ENCODE results near the gene STOML1. TPM values are rescaled to one million over a fixed set of nuclear protein-coding genes. Genes with fewer than 3 reads are reported as not detected.

STOML1 gene
- total and polyA plus RNA-seq, 2 experiments from 2014 or later = 2.3 to 2.4 TPM

- H3K27ac ChIP-seq (ENCODE audit: low read depth) = no peak overlapping the region
- ATAC-seq (no peak; the same call in 2 of the 3 replicates), DNase-seq (ENCODE audit: low spot score) (no peak)
- no peaks in the 10 kb centered on the region for H3K9me2 ChIP-seq (ENCODE audit: insufficient read depth)
- Mint-ChIP-seq H3K27ac (no peak overlapping the region), H3K27me3 (ENCODE audit: insufficient read depth, low read depth, poor library complexity) (peaks cover 10% of the 10 kb centered on the region), H3K4me3 (no peak overlapping the region), H3K36me3 (ENCODE audit: low read depth) (no peaks in the 10 kb centered on the region; the same call in 2 of the 3 replicates), H3K9me3 (no peaks in the 10 kb centered on the region), H3K4me1 (no peaks in the 10 kb centered on the region; the same call in 2 of the 3 replicates)
- H2AFZ ChIP-seq = no peak overlapping the region
- H3K4me2 ChIP-seq = no peak overlapping the region
- no peaks in the 10 kb centered on the region for H3F3A ChIP-seq (replicated peaks; ENCODE audit: low read depth)
- TF ChIP-seq CTCF (conservative IDR thresholded peaks at IDR 0.05; ENCODE audit: low read depth in 2 of 2) (peak in 1 of 2 experiments; percentile 40; a peak in 2 of 4 replicates), ZNF331 (CRISPR knock-in tag; IDR thresholded peaks at IDR 0.05; ENCODE audit: low read depth) (no peak)
- no peaks in the 10 kb centered on the region for H4K20me1 ChIP-seq (replicated peaks; ENCODE audit: insufficient read depth)
- H3K79me2 ChIP-seq (replicated peaks; ENCODE audit: insufficient read depth) = no peaks in the 10 kb centered on the region
- no peaks in the 10 kb centered on the region for H3K27me3 ChIP-seq (ENCODE audit: insufficient read depth)
- H3K36me3 ChIP-seq (ENCODE audit: insufficient read depth) = no peaks in the 10 kb centered on the region
- no peak overlapping the region for H3K4me3 ChIP-seq
- no peaks in the 10 kb centered on the region; the same call in 1 of the 2 replicates for H3K4me1 ChIP-seq (ENCODE audit: insufficient read depth)
Measured at GRCh38 chr15:73986776-73987056, 5.4 kb downstream of the STOML1 start.

- H3K27ac Mint-ChIP-seq = no peak overlapping the region
- peak; percentile 42 for ATAC-seq
- peaks cover 12% of the 10 kb centered on the region for H3K27me3 Mint-ChIP-seq (ENCODE audit: insufficient read depth, low read depth, poor library complexity)
- no peaks in the 10 kb centered on the region; the same call in 1 of the 2 replicates for H3K4me1 ChIP-seq (ENCODE audit: insufficient read depth)
- H4K20me1 ChIP-seq (replicated peaks; ENCODE audit: insufficient read depth) = no peaks in the 10 kb centered on the region
- H3K4me3 Mint-ChIP-seq = no peak overlapping the region
- no peaks in the 10 kb centered on the region for H3K9me2 ChIP-seq (ENCODE audit: insufficient read depth)
- H3K36me3 Mint-ChIP-seq (ENCODE audit: low read depth) = no peaks in the 10 kb centered on the region; the same call in 2 of the 3 replicates
- H2AFZ ChIP-seq = no peak overlapping the region
- no peaks in the 10 kb centered on the region for H3K27me3 ChIP-seq (ENCODE audit: insufficient read depth)
- TF ChIP-seq, protein P1, sequence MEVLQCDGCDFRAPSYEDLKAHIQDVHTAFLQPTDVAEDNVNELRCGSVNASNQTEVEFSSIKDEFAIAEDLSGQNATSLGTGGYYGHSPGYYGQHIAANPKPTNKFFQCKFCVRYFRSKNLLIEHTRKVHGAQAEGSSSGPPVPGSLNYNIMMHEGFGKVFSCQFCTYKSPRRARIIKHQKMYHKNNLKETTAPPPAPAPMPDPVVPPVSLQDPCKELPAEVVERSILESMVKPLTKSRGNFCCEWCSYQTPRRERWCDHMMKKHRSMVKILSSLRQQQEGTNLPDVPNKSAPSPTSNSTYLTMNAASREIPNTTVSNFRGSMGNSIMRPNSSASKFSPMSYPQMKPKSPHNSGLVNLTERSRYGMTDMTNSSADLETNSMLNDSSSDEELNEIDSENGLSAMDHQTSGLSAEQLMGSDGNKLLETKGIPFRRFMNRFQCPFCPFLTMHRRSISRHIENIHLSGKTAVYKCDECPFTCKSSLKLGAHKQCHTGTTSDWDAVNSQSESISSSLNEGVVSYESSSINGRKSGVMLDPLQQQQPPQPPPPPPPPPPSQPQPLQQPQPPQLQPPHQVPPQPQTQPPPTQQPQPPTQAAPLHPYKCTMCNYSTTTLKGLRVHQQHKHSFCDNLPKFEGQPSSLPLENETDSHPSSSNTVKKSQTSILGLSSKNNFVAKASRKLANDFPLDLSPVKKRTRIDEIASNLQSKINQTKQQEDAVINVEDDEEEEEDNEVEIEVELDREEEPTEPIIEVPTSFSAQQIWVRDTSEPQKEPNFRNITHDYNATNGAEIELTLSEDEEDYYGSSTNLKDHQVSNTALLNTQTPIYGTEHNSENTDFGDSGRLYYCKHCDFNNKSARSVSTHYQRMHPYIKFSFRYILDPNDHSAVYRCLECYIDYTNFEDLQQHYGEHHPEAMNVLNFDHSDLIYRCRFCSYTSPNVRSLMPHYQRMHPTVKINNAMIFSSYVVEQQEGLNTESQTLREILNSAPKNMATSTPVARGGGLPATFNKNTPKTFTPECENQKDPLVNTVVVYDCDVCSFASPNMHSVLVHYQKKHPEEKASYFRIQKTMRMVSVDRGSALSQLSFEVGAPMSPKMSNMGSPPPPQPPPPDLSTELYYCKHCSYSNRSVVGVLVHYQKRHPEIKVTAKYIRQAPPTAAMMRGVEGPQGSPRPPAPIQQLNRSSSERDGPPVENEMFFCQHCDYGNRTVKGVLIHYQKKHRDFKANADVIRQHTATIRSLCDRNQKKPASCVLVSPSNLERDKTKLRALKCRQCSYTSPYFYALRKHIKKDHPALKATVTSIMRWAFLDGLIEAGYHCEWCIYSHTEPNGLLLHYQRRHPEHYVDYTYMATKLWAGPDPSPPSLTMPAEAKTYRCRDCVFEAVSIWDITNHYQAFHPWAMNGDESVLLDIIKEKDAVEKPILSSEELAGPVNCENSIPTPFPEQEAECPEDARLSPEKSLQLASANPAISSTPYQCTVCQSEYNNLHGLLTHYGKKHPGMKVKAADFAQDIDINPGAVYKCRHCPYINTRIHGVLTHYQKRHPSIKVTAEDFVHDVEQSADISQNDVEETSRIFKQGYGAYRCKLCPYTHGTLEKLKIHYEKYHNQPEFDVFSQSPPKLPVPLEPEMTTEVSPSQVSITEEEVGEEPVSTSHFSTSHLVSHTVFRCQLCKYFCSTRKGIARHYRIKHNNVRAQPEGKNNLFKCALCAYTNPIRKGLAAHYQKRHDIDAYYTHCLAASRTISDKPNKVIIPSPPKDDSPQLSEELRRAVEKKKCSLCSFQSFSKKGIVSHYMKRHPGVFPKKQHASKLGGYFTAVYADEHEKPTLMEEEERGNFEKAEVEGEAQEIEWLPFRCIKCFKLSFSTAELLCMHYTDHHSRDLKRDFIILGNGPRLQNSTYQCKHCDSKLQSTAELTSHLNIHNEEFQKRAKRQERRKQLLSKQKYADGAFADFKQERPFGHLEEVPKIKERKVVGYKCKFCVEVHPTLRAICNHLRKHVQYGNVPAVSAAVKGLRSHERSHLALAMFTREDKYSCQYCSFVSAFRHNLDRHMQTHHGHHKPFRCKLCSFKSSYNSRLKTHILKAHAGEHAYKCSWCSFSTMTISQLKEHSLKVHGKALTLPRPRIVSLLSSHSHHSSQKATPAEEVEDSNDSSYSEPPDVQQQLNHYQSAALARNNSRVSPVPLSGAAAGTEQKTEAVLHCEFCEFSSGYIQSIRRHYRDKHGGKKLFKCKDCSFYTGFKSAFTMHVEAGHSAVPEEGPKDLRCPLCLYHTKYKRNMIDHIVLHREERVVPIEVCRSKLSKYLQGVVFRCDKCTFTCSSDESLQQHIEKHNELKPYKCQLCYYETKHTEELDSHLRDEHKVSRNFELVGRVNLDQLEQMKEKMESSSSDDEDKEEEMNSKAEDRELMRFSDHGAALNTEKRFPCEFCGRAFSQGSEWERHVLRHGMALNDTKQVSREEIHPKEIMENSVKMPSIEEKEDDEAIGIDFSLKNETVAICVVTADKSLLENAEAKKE (CRISPR knock-in tag; IDR thresholded peaks at IDR 0.05) = no peak
- TF ChIP-seq, protein P2, sequence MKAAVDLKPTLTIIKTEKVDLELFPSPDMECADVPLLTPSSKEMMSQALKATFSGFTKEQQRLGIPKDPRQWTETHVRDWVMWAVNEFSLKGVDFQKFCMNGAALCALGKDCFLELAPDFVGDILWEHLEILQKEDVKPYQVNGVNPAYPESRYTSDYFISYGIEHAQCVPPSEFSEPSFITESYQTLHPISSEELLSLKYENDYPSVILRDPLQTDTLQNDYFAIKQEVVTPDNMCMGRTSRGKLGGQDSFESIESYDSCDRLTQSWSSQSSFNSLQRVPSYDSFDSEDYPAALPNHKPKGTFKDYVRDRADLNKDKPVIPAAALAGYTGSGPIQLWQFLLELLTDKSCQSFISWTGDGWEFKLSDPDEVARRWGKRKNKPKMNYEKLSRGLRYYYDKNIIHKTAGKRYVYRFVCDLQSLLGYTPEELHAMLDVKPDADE (IDR thresholded peaks at IDR 0.05) = no peak
- TF ChIP-seq CTCF (conservative IDR thresholded peaks at IDR 0.05; ENCODE audit: low read depth in 2 of 2) = no peak
- no peak for TF ChIP-seq STAT1 (IDR thresholded peaks at IDR 0.05; ENCODE audit: unreplicated experiment)
- TF ChIP-seq EZH2 (IDR thresholded peaks at IDR 0.05; ENCODE audit: low read depth, unreplicated experiment) = no peak
- no peaks in the 10 kb centered on the region; the same call in 2 of the 3 replicates for H3K4me1 Mint-ChIP-seq
- DNase-seq (ENCODE audit: low spot score) = no peak
- H3F3A ChIP-seq (replicated peaks; ENCODE audit: low read depth) = no peaks in the 10 kb centered on the region
- H3K4me3 ChIP-seq = no peak overlapping the region
- no peak overlapping the region for H3K27ac ChIP-seq (ENCODE audit: low read depth)
- no peaks in the 10 kb centered on the region for H3K36me3 ChIP-seq (ENCODE audit: insufficient read depth)
- no peak overlapping the region for H3K4me2 ChIP-seq
- H3K9me3 Mint-ChIP-seq = no peaks in the 10 kb centered on the region
- no peaks in the 10 kb centered on the region for H3K79me2 ChIP-seq (replicated peaks; ENCODE audit: insufficient read depth)
Measured at GRCh38 chr15:73986055-73986775, 5.9 kb downstream of the STOML1 start.
